Measurements from ENCODE around the gene NTN1. TPM values are rescaled to one million over a fixed set of nuclear protein-coding genes. Genes with fewer than 3 reads are reported as not detected.

NTN1 gene
- polyA plus RNA-seq = 0.04 TPM in 1 of 2 replicates, not detected in the other

DNA sequence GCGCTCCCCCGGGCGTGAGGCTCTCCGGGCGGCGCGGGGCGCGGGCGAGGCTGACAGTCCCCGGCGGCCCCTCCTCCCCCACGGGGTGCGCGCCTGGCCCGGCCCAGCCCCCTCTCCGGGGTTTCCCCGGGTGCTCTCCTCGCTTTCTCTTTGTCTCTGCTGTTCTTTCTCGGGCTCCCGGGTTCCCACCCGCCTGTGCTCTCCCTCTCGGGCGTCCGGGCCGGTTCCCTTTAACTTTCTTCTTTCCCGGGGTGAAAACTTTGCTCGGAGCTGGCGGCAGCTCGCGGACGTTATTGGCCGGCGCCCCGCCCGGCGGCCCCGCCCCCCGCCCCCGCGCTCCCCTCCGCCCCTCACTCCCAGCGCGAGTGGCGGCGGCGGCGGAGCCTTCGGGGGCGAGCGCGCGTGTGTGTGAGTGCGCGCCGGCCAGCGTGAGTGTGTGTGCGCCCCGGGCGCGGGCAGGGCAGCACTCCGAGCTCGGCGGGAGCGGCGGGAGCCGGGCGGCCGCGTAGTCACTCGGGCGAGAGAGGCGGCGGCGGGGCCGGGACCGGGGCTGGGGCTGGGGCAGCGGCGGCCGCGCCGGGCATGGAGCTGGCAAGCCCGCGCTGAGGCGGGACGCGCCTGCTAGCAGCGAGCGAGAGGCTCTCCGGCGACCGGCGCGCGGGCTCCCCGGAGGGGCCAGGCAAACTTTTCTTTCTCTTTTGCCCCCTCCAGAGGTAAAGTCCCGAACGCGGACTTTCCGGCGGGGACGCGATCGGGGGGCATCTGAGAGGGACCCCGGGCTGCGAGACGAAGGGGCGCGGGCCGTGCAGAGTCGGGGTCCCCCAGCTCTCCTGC is at the start of gene NTN1:
Gene NTN1, plus strand, starts transcription at position 353 of the 834 bp plus-strand sequence. CDS start 864 bp downstream, outside the sequence.

Other genes starting within 250 kb of the NTN1 start
- gene MFSD6L, start 222.1 kb upstream of the NTN1 start, polyA plus RNA-seq = not detected in 2 replicates
- not detected in 2 replicates for gene PIK3R6, start 153.8 kb upstream of the NTN1 start, polyA plus RNA-seq
- gene PIK3R5, start 55.8 kb upstream of the NTN1 start, polyA plus RNA-seq = not detected in 2 replicates